ENCODE measurements around the gene DAPP1.
A peak's percentile ranks its signal among the peaks of the same experiment; 100 is the strongest.

Gene DAPP1

GRCh38 chr4:99893029-99893428 lies 76.4 kb downstream of the DAPP1 start:
- Histone ChIP-seq H3K27me3 (ENCODE audit: insufficient read depth, low read length, poor library complexity, severe bottlenecking) (peaks cover 4% of the 10 kb centered on the region), H3K9me3 (ENCODE audit: insufficient read depth, low read depth, low read length) (no peaks in the 10 kb centered on the region), H3K9ac (ENCODE audit: low read depth, low read length, poor library complexity, severe bottlenecking) (peak overlapping the region; percentile 90), H3K4me2 (ENCODE audit: low read depth, low read length, poor library complexity, severe bottlenecking) (peak overlapping the region; percentile 92), H3K4me3 (ENCODE audit: low read length, poor library complexity, severe bottlenecking) (peak overlapping the region; percentile 100), H3K36me3 (ENCODE audit: insufficient read depth, low read length) (no peaks in the 10 kb centered on the region), H3K9me2 (replicated peaks; ENCODE audit: low read depth, low read length) (no peaks in the 10 kb centered on the region), H4K20me1 (ENCODE audit: insufficient read depth, low read length, poor library complexity, severe bottlenecking) (peaks cover 12% of the 10 kb centered on the region), H3K79me2 (ENCODE audit: insufficient read depth, low read length) (peaks cover 37% of the 10 kb centered on the region), H3F3A (ENCODE audit: low read depth) (0 out of 2 replicates have a peak, but pooled peaks cover 2% of the 10 kb centered on the region), H3K4me1 (ENCODE audit: insufficient read depth, low read length, poor library complexity, severe bottlenecking) (peaks cover 36% of the 10 kb centered on the region), H2AFZ (ENCODE audit: low read length) (no peak overlapping the region)
- TF ChIP-seq CTCF (conservative IDR thresholded peaks at IDR 0.05; ENCODE audit: low read length) (no peak), EZH2phosphoT487 (IDR thresholded peaks at IDR 0.05; ENCODE audit: borderline replicate concordance) (no peak)

GRCh38 chr4:99893839-99894160 lies 77.2 kb downstream of the DAPP1 start:
- H3K9me2 ChIP-seq (replicated peaks; ENCODE audit: low read depth, low read length), result no peaks in the 10 kb centered on the region

GRCh38 chr4:99894161-99894997 lies 77.8 kb downstream of the DAPP1 start, which contains the start of gene LAMTOR3:
Gene LAMTOR3 (minus strand): TSS chr4:99894427. CDS start chr4:99893963, 464 bp downstream.
- H3K9ac ChIP-seq (ENCODE audit: low read depth, low read length, poor library complexity, severe bottlenecking), result peak within 1 kb of the TSS; percentile 90
- 0 out of 2 replicates have a peak, but pooled peaks cover 2% of the 10 kb centered on the region for H3F3A ChIP-seq (ENCODE audit: low read depth)
- peak within 1 kb of the TSS; percentile 92 for H3K4me2 ChIP-seq (ENCODE audit: low read depth, low read length, poor library complexity, severe bottlenecking)
- no peak for TF ChIP-seq EZH2phosphoT487 (IDR thresholded peaks at IDR 0.05; ENCODE audit: borderline replicate concordance)
- TF ChIP-seq CTCF (conservative IDR thresholded peaks at IDR 0.05; ENCODE audit: low read length), result no peak
- peaks cover 4% of the 10 kb centered on the region for H3K27me3 ChIP-seq (ENCODE audit: insufficient read depth, low read length, poor library complexity, severe bottlenecking)
- no peaks in the 10 kb centered on the region for H3K9me2 ChIP-seq (replicated peaks; ENCODE audit: low read depth, low read length)
- H4K20me1 ChIP-seq (ENCODE audit: insufficient read depth, low read length, poor library complexity, severe bottlenecking), result peaks cover 12% of the 10 kb centered on the region
- no peaks in the 10 kb centered on the region for H3K9me3 ChIP-seq (ENCODE audit: insufficient read depth, low read depth, low read length)
- no peaks in the 10 kb centered on the region for H3K36me3 ChIP-seq (ENCODE audit: insufficient read depth, low read length)
- peaks cover 33% of the 10 kb centered on the region for H3K4me1 ChIP-seq (ENCODE audit: insufficient read depth, low read length, poor library complexity, severe bottlenecking)
- peaks cover 35% of the 10 kb centered on the region for H3K79me2 ChIP-seq (ENCODE audit: insufficient read depth, low read length)
- H3K4me3 ChIP-seq (ENCODE audit: low read length, poor library complexity, severe bottlenecking), result peak within 1 kb of the TSS; percentile 100
- peak within 1 kb of the TSS; percentile 92 for H2AFZ ChIP-seq (ENCODE audit: low read length)

More at GRCh38 chr4:99893839-99894160, 77.2 kb downstream of the DAPP1 start:
- no peak for TF ChIP-seq EZH2phosphoT487 (IDR thresholded peaks at IDR 0.05; ENCODE audit: borderline replicate concordance)
- H3K79me2 ChIP-seq (ENCODE audit: insufficient read depth, low read length), result peaks cover 37% of the 10 kb centered on the region
- H3K4me3 ChIP-seq (ENCODE audit: low read length, poor library complexity, severe bottlenecking), result peak overlapping the region; percentile 100
- H3K9ac ChIP-seq (ENCODE audit: low read depth, low read length, poor library complexity, severe bottlenecking), result peak overlapping the region; percentile 90
- peaks cover 4% of the 10 kb centered on the region for H3K27me3 ChIP-seq (ENCODE audit: insufficient read depth, low read length, poor library complexity, severe bottlenecking)
- H3K36me3 ChIP-seq (ENCODE audit: insufficient read depth, low read length), result no peaks in the 10 kb centered on the region
- H3K9me3 ChIP-seq (ENCODE audit: insufficient read depth, low read depth, low read length), result no peaks in the 10 kb centered on the region
- H4K20me1 ChIP-seq (ENCODE audit: insufficient read depth, low read length, poor library complexity, severe bottlenecking), result peaks cover 12% of the 10 kb centered on the region
- H3F3A ChIP-seq (ENCODE audit: low read depth), result 0 out of 2 replicates have a peak, but pooled peaks cover 2% of the 10 kb centered on the region
- peak overlapping the region; percentile 92 for H3K4me2 ChIP-seq (ENCODE audit: low read depth, low read length, poor library complexity, severe bottlenecking)
- H2AFZ ChIP-seq (ENCODE audit: low read length), result peak overlapping the region; percentile 84
- H3K4me1 ChIP-seq (ENCODE audit: insufficient read depth, low read length, poor library complexity, severe bottlenecking), result peaks cover 36% of the 10 kb centered on the region

Data from Loucy (cell line).